ENCODE results near the gene N4BP2L2. TPM values are rescaled to one million over a fixed set of nuclear protein-coding genes. Genes with fewer than 3 reads are reported as not detected.

Gene N4BP2L2
- polyA plus RNA-seq, 1 donor from 2014 or later, result 317 TPM

DNA sequence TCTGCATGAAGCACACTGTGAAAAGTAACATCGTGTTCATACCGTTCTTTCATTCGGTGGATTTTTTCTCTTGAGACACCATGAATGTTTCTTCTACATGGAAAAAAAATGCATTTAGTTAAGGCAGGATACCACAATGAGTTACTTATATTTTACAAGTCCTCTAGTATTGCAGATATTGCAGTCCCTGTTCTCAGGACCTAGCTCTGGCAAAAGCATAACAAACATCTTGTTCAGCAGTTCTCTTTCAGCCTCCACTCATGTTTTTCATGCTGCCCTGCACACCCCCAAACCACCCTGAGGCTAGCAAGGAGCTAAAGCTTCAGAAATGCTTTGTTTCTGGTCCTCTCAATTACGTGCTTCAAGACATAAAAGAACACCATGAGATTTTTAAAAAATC lies 135.5 kb downstream of the N4BP2L2 start:
- Histone ChIP-seq H2AFZ (ENCODE audit: low read depth, low read length) (no peak overlapping the region), H3K4me3 (ENCODE audit: low read length) (no peak overlapping the region), H3K9me3 (ENCODE audit: low read length) (no peaks in the 10 kb centered on the region), H3K36me3 (ENCODE audit: insufficient read depth, low read length) (no peaks in the 10 kb centered on the region), H3K9ac (ENCODE audit: low read length) (no peak overlapping the region), H3F3A (ENCODE audit: insufficient read depth, low read length, poor library complexity, severe bottlenecking) (no peaks in the 10 kb centered on the region), H3K9me2 (ENCODE audit: insufficient read depth, low read length) (no peaks in the 10 kb centered on the region), H3K27me3 (ENCODE audit: insufficient read depth, low read depth, low read length) (no peaks in the 10 kb centered on the region), H4K20me1 (ENCODE audit: insufficient read depth) (no peaks in the 10 kb centered on the region), H3K27ac (ENCODE audit: low read length) (no peak overlapping the region), H3K4me2 (ENCODE audit: low read length) (no peak overlapping the region), H3K79me2 (replicated peaks; ENCODE audit: insufficient read depth, low read length) (no peaks in the 10 kb centered on the region)
- TF ChIP-seq, protein P1, sequence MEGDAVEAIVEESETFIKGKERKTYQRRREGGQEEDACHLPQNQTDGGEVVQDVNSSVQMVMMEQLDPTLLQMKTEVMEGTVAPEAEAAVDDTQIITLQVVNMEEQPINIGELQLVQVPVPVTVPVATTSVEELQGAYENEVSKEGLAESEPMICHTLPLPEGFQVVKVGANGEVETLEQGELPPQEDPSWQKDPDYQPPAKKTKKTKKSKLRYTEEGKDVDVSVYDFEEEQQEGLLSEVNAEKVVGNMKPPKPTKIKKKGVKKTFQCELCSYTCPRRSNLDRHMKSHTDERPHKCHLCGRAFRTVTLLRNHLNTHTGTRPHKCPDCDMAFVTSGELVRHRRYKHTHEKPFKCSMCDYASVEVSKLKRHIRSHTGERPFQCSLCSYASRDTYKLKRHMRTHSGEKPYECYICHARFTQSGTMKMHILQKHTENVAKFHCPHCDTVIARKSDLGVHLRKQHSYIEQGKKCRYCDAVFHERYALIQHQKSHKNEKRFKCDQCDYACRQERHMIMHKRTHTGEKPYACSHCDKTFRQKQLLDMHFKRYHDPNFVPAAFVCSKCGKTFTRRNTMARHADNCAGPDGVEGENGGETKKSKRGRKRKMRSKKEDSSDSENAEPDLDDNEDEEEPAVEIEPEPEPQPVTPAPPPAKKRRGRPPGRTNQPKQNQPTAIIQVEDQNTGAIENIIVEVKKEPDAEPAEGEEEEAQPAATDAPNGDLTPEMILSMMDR (IDR thresholded peaks at IDR 0.05; ENCODE audit: poor library complexity, severe bottlenecking), result no peak
- TF ChIP-seq, protein P2, sequence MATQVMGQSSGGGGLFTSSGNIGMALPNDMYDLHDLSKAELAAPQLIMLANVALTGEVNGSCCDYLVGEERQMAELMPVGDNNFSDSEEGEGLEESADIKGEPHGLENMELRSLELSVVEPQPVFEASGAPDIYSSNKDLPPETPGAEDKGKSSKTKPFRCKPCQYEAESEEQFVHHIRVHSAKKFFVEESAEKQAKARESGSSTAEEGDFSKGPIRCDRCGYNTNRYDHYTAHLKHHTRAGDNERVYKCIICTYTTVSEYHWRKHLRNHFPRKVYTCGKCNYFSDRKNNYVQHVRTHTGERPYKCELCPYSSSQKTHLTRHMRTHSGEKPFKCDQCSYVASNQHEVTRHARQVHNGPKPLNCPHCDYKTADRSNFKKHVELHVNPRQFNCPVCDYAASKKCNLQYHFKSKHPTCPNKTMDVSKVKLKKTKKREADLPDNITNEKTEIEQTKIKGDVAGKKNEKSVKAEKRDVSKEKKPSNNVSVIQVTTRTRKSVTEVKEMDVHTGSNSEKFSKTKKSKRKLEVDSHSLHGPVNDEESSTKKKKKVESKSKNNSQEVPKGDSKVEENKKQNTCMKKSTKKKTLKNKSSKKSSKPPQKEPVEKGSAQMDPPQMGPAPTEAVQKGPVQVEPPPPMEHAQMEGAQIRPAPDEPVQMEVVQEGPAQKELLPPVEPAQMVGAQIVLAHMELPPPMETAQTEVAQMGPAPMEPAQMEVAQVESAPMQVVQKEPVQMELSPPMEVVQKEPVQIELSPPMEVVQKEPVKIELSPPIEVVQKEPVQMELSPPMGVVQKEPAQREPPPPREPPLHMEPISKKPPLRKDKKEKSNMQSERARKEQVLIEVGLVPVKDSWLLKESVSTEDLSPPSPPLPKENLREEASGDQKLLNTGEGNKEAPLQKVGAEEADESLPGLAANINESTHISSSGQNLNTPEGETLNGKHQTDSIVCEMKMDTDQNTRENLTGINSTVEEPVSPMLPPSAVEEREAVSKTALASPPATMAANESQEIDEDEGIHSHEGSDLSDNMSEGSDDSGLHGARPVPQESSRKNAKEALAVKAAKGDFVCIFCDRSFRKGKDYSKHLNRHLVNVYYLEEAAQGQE (IDR thresholded peaks at IDR 0.05; ENCODE audit: borderline replicate concordance), result no peak
- no peak for TF ChIP-seq POLR2AphosphoS5 (IDR thresholded peaks at IDR 0.05)
- TF ChIP-seq TAF1 (IDR thresholded peaks at IDR 0.05; ENCODE audit: low read depth), result no peak
- no peak for TF ChIP-seq MXI1 (conservative IDR thresholded peaks at IDR 0.05; ENCODE audit: poor library complexity, severe bottlenecking)
- no peak for TF ChIP-seq RAD21 (conservative IDR thresholded peaks at IDR 0.05)
- TF ChIP-seq EP300 (conservative IDR thresholded peaks at IDR 0.05; ENCODE audit: poor library complexity, severe bottlenecking), result no peak
- TF ChIP-seq SMC3 (conservative IDR thresholded peaks at IDR 0.05; ENCODE audit: poor library complexity), result no peak
- TF ChIP-seq EZH2 (IDR thresholded peaks at IDR 0.05; ENCODE audit: borderline replicate concordance, insufficient read depth, low read length, poor library complexity, severe bottlenecking), result no peak

DNA sequence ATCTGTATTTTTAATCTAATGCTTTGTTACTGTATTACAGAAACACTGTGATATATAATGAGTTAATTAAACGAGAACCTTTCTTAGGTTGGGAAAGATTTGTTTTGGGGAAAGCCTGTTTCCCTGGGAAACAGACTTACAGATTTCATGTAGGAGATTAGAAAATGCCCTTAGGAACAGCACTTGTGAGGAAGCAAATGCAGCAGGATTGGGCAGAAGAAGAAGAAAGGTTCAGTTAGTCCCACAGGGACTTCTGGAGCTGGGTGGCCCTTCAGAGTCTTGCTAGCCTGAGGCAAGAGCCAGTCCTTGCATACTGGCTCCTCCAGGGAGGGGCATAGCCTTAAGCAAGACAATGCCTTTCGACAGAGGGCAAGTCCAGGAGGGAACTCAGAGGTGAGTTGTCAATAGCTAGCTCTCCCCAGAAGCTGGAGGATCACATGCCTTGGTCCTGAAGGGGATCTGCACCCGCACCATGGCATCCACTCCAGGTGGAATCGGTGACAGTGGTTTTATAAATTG lies 147.4 kb downstream of the N4BP2L2 start:
- Histone ChIP-seq H3F3A (ENCODE audit: insufficient read depth, low read length, poor library complexity, severe bottlenecking) (no peaks in the 10 kb centered on the region), H3K27ac (ENCODE audit: low read length) (no peak overlapping the region)
- no peak for TF ChIP-seq EP300 (conservative IDR thresholded peaks at IDR 0.05; ENCODE audit: poor library complexity, severe bottlenecking)
- TF ChIP-seq RAD21 (conservative IDR thresholded peaks at IDR 0.05), result no peak
- no peak for TF ChIP-seq SMC3 (conservative IDR thresholded peaks at IDR 0.05; ENCODE audit: poor library complexity)

More for the DNA sequence above, 147.4 kb downstream of the N4BP2L2 start:
- no peaks in the 10 kb centered on the region for H3K36me3 ChIP-seq (ENCODE audit: insufficient read depth, low read length)
- H3K9ac ChIP-seq (ENCODE audit: low read length), result no peak overlapping the region
- no peaks in the 10 kb centered on the region for H3K79me2 ChIP-seq (replicated peaks; ENCODE audit: insufficient read depth, low read length)
- H4K20me1 ChIP-seq (ENCODE audit: insufficient read depth), result no peaks in the 10 kb centered on the region
- no peaks in the 10 kb centered on the region for H3K9me3 ChIP-seq (ENCODE audit: low read length)
- H2AFZ ChIP-seq (ENCODE audit: low read depth, low read length), result no peak overlapping the region
- no peak overlapping the region for H3K4me3 ChIP-seq (ENCODE audit: low read length)
- no peaks in the 10 kb centered on the region for H3K27me3 ChIP-seq (ENCODE audit: insufficient read depth, low read depth, low read length)
- H3K9me2 ChIP-seq (ENCODE audit: insufficient read depth, low read length), result no peaks in the 10 kb centered on the region
- no peak overlapping the region for H3K4me2 ChIP-seq (ENCODE audit: low read length)

All from neural cell (in vitro differentiated cells).